OCI-LY1 (cell line): Measurements from ENCODE around the gene SLC1A4.

Experiments used
- H2AFZ ChIP-seq: fragments of 200-600 bp; sonication (generic), shearing (Covaris generic); 2 replicates; pipeline ENCODE4 v1.6.0; 2014; ENCODE audit warnings: antibody characterized with exemption, mild to moderate bottlenecking, low read length
- H3F3A ChIP-seq: fragments of 200-600 bp; sonication (generic), shearing (Covaris generic); 2 replicates; pipeline ENCODE4 v1.6.0; 2014; ENCODE audit warnings: mild to moderate bottlenecking, antibody characterized with exemption, low read length, moderate library complexity; ENCODE audit not compliant: insufficient read depth
- H3K27ac ChIP-seq: fragments of 200-600 bp; sonication (generic); 2 replicates; pipeline ENCODE4 v1.5.1; 2014; ENCODE audit warnings: low read length, mixed run types, mild to moderate bottlenecking, low read depth; ENCODE audit not compliant: poor library complexity, severe bottlenecking
- H3K27me3 ChIP-seq: fragments of 200-600 bp; sonication (generic); 2 replicates; pipeline ENCODE4 v1.6.0; 2014; ENCODE audit warnings: antibody characterized with exemption, mild to moderate bottlenecking, low read length, moderate library complexity; ENCODE audit not compliant: insufficient read depth
- H3K36me3 ChIP-seq: fragments of 200-600 bp; sonication (generic); 2 replicates; pipeline ENCODE4 v1.6.1; 2014; ENCODE audit warnings: mild to moderate bottlenecking, antibody characterized with exemption, low read length, moderate library complexity, mixed read lengths; ENCODE audit not compliant: insufficient read depth
- H3K4me1 ChIP-seq: fragments of 200-600 bp; sonication (generic); 2 replicates; pipeline ENCODE4 v1.5.1; 2014; ENCODE audit warnings: mild to moderate bottlenecking, low read length, moderate library complexity; ENCODE audit not compliant: insufficient read depth, severe bottlenecking
- H3K4me2 ChIP-seq: fragments of 200-600 bp; sonication (generic), shearing (Covaris generic); 2 replicates; pipeline ENCODE4 v1.6.1; 2014; ENCODE audit warnings: low read length
- H3K4me3 ChIP-seq: fragments of 200-600 bp; sonication (generic); 2 replicates; pipeline ENCODE4 v1.5.1; 2014; ENCODE audit warnings: low read length, low read depth, mild to moderate bottlenecking, mixed read lengths; ENCODE audit not compliant: poor library complexity, severe bottlenecking
- H3K79me2 ChIP-seq: fragments of 200-600 bp; shearing (Covaris generic); 2 replicates; pipeline ENCODE4 v1.6.1; 2016; ENCODE audit warnings: mixed run types, low read length, mixed read lengths; ENCODE audit not compliant: insufficient read depth
- H3K9ac ChIP-seq: fragments of 200-600 bp; sonication (generic), shearing (Covaris generic); 2 replicates; pipeline ENCODE4 v1.6.1; 2014; ENCODE audit warnings: mild to moderate bottlenecking, low read length, mixed read lengths
- H3K9me2 ChIP-seq: fragments of 200-600 bp; sonication (generic), shearing (Covaris generic); 2 replicates; pipeline ENCODE4 v1.6.1; 2014; ENCODE audit warnings: low read depth, mild to moderate bottlenecking, low read length, mixed read lengths
- H3K9me3 ChIP-seq: fragments of 200-600 bp; shearing (Covaris generic); 2 replicates; pipeline ENCODE4 v1.6.1; 2014; ENCODE audit warnings: low read length, mixed read lengths
- H4K20me1 ChIP-seq: fragments of 200-600 bp; sonication (generic), shearing (Covaris generic); 2 replicates; pipeline ENCODE4 v1.6.0; 2016; ENCODE audit warnings: mild to moderate bottlenecking, low read length; ENCODE audit not compliant: insufficient read depth
- EZH2 ChIP-seq: fragments of 200-600 bp; sonication (generic), shearing (Covaris generic); IDR thresholded peaks from 2 replicates; pipeline ENCODE4 v1.8.0; 2017; ENCODE audit warnings: borderline replicate concordance, mixed run types, mild to moderate bottlenecking, antibody characterized with exemption, low read length, moderate library complexity, mixed read lengths
- TF ChIP-seq, protein P1 (sequence below): fragments of 200-600 bp; sonication (generic), shearing (Covaris generic); IDR thresholded peaks from 2 replicates; pipeline ENCODE4 v1.5.1; 2017; ENCODE audit warnings: mild to moderate bottlenecking, antibody characterized with exemption, low read length, moderate library complexity, mixed read lengths

SLC1A4 gene

GRCh38 chr2:65055422-65056214 is 66.4 kb downstream of the SLC1A4 start:
- Histone ChIP-seq H3K4me1 (peaks cover 48% of the 10 kb centered on the region), H3K4me2 (peak overlapping the region; percentile 97), H3K9ac (peak overlapping the region; percentile 44), H3K79me2 (no peaks in the 10 kb centered on the region), H3K36me3 (peaks cover 12% of the 10 kb centered on the region), H3K9me2 (no peaks in the 10 kb centered on the region), H3K27me3 (no peaks in the 10 kb centered on the region), H3K9me3 (no peaks in the 10 kb centered on the region), H3K27ac (peak overlapping the region; percentile 56), H4K20me1 (no peaks in the 10 kb centered on the region), H3F3A (no peaks in the 10 kb centered on the region), H3K4me3 (peak overlapping the region; percentile 66), H2AFZ (no peak overlapping the region)
- TF ChIP-seq, protein P1, sequence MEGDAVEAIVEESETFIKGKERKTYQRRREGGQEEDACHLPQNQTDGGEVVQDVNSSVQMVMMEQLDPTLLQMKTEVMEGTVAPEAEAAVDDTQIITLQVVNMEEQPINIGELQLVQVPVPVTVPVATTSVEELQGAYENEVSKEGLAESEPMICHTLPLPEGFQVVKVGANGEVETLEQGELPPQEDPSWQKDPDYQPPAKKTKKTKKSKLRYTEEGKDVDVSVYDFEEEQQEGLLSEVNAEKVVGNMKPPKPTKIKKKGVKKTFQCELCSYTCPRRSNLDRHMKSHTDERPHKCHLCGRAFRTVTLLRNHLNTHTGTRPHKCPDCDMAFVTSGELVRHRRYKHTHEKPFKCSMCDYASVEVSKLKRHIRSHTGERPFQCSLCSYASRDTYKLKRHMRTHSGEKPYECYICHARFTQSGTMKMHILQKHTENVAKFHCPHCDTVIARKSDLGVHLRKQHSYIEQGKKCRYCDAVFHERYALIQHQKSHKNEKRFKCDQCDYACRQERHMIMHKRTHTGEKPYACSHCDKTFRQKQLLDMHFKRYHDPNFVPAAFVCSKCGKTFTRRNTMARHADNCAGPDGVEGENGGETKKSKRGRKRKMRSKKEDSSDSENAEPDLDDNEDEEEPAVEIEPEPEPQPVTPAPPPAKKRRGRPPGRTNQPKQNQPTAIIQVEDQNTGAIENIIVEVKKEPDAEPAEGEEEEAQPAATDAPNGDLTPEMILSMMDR = no peak
- no peak for TF ChIP-seq EZH2

DNA sequence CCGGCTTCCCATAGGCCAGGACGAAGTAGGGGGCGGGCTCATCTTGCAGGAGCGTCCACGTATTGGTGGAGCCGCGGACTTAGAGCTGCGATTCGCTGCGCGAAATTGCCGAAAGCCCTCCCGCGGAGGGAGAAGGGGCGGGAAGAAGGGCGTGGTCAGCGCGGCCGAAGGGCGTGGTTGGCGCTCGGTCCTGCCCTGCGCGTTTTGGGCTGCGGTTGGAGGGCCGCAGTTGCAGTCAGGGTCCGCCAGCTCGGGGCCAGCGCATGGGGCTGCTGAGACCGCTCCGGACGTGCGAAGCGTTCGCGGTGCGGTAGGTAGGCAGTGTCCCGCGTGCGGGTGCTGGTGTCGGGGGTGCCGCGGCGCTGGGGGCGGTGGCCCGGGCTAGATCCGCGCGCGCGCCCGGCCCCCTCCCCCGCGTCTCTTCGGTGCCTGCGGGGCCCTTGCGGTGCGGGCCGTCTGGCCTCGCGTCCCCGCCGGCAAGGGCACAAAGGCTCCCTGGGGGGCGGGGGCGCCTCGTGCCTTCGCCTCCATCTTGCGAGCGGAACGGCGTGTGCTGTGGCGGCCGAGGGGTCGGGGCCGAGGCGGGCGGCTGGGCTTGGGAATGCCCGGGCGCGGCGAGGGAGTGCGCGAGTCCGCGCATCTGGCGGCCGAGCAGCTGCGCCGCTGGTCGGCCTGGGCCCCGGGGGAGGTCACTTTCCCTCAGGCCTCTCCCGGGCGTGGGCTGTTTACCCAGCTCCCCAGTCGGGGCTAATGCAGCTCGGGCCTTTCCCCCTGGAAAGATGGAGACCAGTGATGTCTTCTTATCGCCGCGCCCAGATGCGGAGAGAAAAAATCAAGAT is 67.2 kb downstream of the SLC1A4 start, which contains the start of gene CEP68:
CEP68 (plus strand) TSS at position 202 of the 839 bp plus-strand sequence. CDS start 13,029 bp downstream, outside the sequence.
- Histone ChIP-seq H4K20me1 (no peaks in the 10 kb centered on the region), H3K4me3 (peak within 1 kb of the TSS; percentile 66), H3K4me1 (peaks cover 48% of the 10 kb centered on the region), H3K36me3 (peaks cover 5% of the 10 kb centered on the region), H3K4me2 (peak within 1 kb of the TSS; percentile 97), H3K27ac (peak within 1 kb of the TSS; percentile 56), H3F3A (no peaks in the 10 kb centered on the region), H3K27me3 (no peaks in the 10 kb centered on the region), H3K9me2 (no peaks in the 10 kb centered on the region), H3K9me3 (no peaks in the 10 kb centered on the region), H3K79me2 (no peaks in the 10 kb centered on the region), H2AFZ (no peak within 1 kb of the TSS), H3K9ac (peak within 1 kb of the TSS; percentile 65)
- TF ChIP-seq, protein P1 = no peak

GRCh38 chr2:65057054-65057375 is 67.8 kb downstream of the SLC1A4 start:
- Histone ChIP-seq H3K9me2 (no peaks in the 10 kb centered on the region), H3K36me3 (no peaks in the 10 kb centered on the region; the same call in 1 of the 2 replicates), H3K4me1 (peaks cover 48% of the 10 kb centered on the region), H3K9me3 (no peaks in the 10 kb centered on the region), H2AFZ (no peak overlapping the region), H3F3A (no peaks in the 10 kb centered on the region), H4K20me1 (no peaks in the 10 kb centered on the region), H3K9ac (peak overlapping the region; percentile 65), H3K4me2 (peak overlapping the region; percentile 97), H3K79me2 (no peaks in the 10 kb centered on the region), H3K27me3 (no peaks in the 10 kb centered on the region), H3K27ac (peak overlapping the region; percentile 47), H3K4me3 (peak overlapping the region; percentile 66)
- TF ChIP-seq, protein P1 = no peak
- no peak for TF ChIP-seq EZH2
